ENCODE results near the gene LGMN. TPM values are rescaled to one million over a fixed set of nuclear protein-coding genes. Genes with fewer than 3 reads are reported as not detected.

The LGMN gene
- total RNA-seq, 2 donors from 2014 or later = 70.0 to 107 TPM

GRCh38 chr14:92704821-92705220 lies 43.6 kb downstream of the LGMN start:
- Histone ChIP-seq H3K36me3 (no peaks in the 10 kb centered on the region), H3K9me3 (no peaks in the 10 kb centered on the region), H3K27me3 (no peaks in the 10 kb centered on the region), H3K27ac (no peak overlapping the region), H3K4me3 (no peak overlapping the region), H3K4me1 (no peaks in the 10 kb centered on the region), H3K9ac (ENCODE audit: low read depth in 2 of 2, low read length in 2 of 2) (no peak overlapping the region)
- DNase-seq = no peak
- intact Hi-C loops (cut with DNase I) = no loop called here
- TF ChIP-seq, protein P1, sequence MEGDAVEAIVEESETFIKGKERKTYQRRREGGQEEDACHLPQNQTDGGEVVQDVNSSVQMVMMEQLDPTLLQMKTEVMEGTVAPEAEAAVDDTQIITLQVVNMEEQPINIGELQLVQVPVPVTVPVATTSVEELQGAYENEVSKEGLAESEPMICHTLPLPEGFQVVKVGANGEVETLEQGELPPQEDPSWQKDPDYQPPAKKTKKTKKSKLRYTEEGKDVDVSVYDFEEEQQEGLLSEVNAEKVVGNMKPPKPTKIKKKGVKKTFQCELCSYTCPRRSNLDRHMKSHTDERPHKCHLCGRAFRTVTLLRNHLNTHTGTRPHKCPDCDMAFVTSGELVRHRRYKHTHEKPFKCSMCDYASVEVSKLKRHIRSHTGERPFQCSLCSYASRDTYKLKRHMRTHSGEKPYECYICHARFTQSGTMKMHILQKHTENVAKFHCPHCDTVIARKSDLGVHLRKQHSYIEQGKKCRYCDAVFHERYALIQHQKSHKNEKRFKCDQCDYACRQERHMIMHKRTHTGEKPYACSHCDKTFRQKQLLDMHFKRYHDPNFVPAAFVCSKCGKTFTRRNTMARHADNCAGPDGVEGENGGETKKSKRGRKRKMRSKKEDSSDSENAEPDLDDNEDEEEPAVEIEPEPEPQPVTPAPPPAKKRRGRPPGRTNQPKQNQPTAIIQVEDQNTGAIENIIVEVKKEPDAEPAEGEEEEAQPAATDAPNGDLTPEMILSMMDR (IDR thresholded peaks at IDR 0.05) = no peak

- Histone ChIP-seq H3K36me3 (no peaks in the 10 kb centered on the region), H3K27me3 (no peaks in the 10 kb centered on the region), H3K4me1 (no peaks in the 10 kb centered on the region), H3K9ac (ENCODE audit: low read depth in 2 of 2, low read length in 2 of 2) (no peak overlapping the region), H3K27ac (no peak overlapping the region), H3K4me3 (no peak overlapping the region), H3K9me3 (no peaks in the 10 kb centered on the region)
- DNase-seq = no peak
- intact Hi-C loops (cut with DNase I) = no loop called here
- TF ChIP-seq, protein P1 (IDR thresholded peaks at IDR 0.05) = no peak
These were observed 44.2 kb downstream of the LGMN start for GRCh38 chr14:92704036-92704804.

DNA sequence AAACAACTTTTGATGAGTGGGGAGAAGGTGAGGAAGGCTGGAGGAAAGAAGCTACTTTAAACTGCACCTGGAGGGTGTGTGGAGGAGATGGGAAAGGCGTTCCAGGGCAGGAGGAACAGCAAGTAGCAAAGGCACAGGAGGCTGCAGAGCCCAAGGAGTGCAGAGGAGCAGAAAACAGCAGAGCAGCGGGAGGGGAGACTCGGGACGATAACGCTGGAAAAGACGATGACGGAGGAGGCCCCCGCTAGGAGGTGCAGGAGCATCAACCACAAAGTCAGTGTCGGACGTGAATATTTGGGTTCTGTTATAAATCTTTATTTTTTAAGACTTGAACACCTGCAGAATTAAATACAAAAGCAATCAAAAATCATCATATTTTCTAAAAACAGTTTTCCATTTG lies 44.9 kb downstream of the LGMN start:
- intact Hi-C loops (cut with DNase I) = no loop called here
- no peaks in the 10 kb centered on the region for H3K9me3 ChIP-seq
- H3K4me3 ChIP-seq = no peak overlapping the region
- H3K9ac ChIP-seq (ENCODE audit: low read depth in 2 of 2, low read length in 2 of 2) = no peak overlapping the region
- TF ChIP-seq, protein P1 (IDR thresholded peaks at IDR 0.05) = no peak
- no peaks in the 10 kb centered on the region for H3K4me1 ChIP-seq
- H3K36me3 ChIP-seq = no peaks in the 10 kb centered on the region
- DNase-seq = no peak
- H3K27ac ChIP-seq = no peak overlapping the region
- no peaks in the 10 kb centered on the region for H3K27me3 ChIP-seq

DNA sequence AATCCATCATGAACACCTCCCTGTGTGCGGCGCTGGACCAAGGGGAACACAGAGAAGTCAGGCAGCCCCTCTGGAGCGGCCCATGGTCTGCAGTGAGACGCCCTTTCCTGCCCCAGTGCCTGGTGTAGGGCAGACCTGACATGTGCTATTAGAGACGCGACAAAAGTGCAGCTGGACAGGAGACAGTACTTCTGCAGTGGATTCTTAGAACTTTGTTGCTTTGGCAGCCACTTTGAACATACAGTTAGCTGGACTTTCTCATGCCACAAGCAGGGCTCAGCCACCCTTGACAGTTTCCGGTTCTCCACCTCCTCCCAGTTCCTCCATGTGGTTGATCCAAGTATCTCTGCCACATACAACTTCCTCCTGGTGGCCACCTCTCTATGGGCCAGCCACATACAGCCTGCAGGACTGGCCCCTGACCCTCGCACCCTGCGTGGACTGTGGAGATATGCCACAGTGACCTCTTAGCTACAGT lies 45.9 kb downstream of the LGMN start:
- no peak overlapping the region for H3K4me3 ChIP-seq
- no peak overlapping the region for H3K27ac ChIP-seq
- intact Hi-C loops (cut with DNase I) = no loop called here

GRCh38 chr14:92701826-92702225 lies 46.6 kb downstream of the LGMN start:
- H3K4me1 ChIP-seq = no peaks in the 10 kb centered on the region
- no peaks in the 10 kb centered on the region for H3K9me3 ChIP-seq
- no peaks in the 10 kb centered on the region for H3K36me3 ChIP-seq
- no peak overlapping the region for H3K9ac ChIP-seq (ENCODE audit: low read depth in 2 of 2, low read length in 2 of 2)
- intact Hi-C loops (cut with DNase I) = no loop called here
- no peak for DNase-seq
- H3K27me3 ChIP-seq = no peaks in the 10 kb centered on the region
- TF ChIP-seq, protein P1 (IDR thresholded peaks at IDR 0.05) = no peak
- no peak overlapping the region for H3K4me3 ChIP-seq
- H3K27ac ChIP-seq = no peak overlapping the region

More for the DNA sequence above, 45.9 kb downstream of the LGMN start:
- Histone ChIP-seq H3K27me3 (no peaks in the 10 kb centered on the region), H3K36me3 (no peaks in the 10 kb centered on the region), H3K9ac (ENCODE audit: low read depth in 2 of 2, low read length in 2 of 2) (no peak overlapping the region), H3K4me1 (no peaks in the 10 kb centered on the region), H3K9me3 (no peaks in the 10 kb centered on the region)
- no peak for DNase-seq
- TF ChIP-seq, protein P1 (IDR thresholded peaks at IDR 0.05) = no peak
